Measurements from ENCODE around the gene VAPA. TPM values are rescaled to one million over a fixed set of nuclear protein-coding genes. Genes with fewer than 3 reads are reported as not detected.

VAPA gene
- polyA plus RNA-seq, 3 donors = 106 to 393 (median 334) TPM

- Histone ChIP-seq H3K27me3 (ENCODE audit: control insufficient read depth in 2 of 2, insufficient read depth in 2 of 2, low read length in 2 of 2) (no peaks in the 10 kb centered on the region), H3K9ac (ENCODE audit: insufficient read depth, low read length, poor library complexity, severe bottlenecking) (no peak overlapping the region), H3K27ac (ENCODE audit: low read depth in 1 of 2, low read length in 2 of 2) (no peak overlapping the region), H3K4me2 (replicated peaks; ENCODE audit: extremely low read depth, low read length, poor library complexity, severe bottlenecking) (no peak overlapping the region), H3K4me1 (ENCODE audit: control insufficient read depth in 1 of 2, insufficient read depth in 2 of 2, low read length in 2 of 2) (peaks cover 0 to 3% of the 10 kb centered on the region in 2 donors), H3K9me3 (replicated peaks in 1 of 2; ENCODE audit: control insufficient read depth in 1 of 2, insufficient read depth in 1 of 2, low read length in 2 of 2) (no peaks in the 10 kb centered on the region), H4K20me1 (ENCODE audit: insufficient read depth, low read length) (no peaks in the 10 kb centered on the region), H3K4me3 (replicated peaks in 1 of 3; ENCODE audit: low read depth in 2 of 3, low read length in 3 of 3) (no peak overlapping the region), H3K79me2 (ENCODE audit: insufficient read depth, low read length) (no peaks in the 10 kb centered on the region), H3K36me3 (replicated peaks in 1 of 2; ENCODE audit: control insufficient read depth in 1 of 2, insufficient read depth in 2 of 2, low read length in 2 of 2) (no peaks in the 10 kb centered on the region), H2AFZ (ENCODE audit: insufficient read depth, low read depth, low read length, poor library complexity, severe bottlenecking) (no peak overlapping the region)
- TF ChIP-seq CTCF (IDR thresholded peaks at IDR 0.05) = no peak
- H3K9me3 Mint-ChIP-seq = no peaks in the 10 kb centered on the region
- no peak for DNase-seq
- H3K36me3 Mint-ChIP-seq = no peaks in the 10 kb centered on the region
- intact Hi-C loops (cut with micrococcal nuclease) = loop anchor here in 1 of 2 donors (10.0 kb wide), 1 partner anchor 48 kb away; no protein-coding TSS in a partner anchor
- H3K4me1 Mint-ChIP-seq = peaks cover 8% of the 10 kb centered on the region
- H3K27me3 Mint-ChIP-seq (ENCODE audit: low read depth in 3 of 3) = peaks cover 0 to 3% (median 2%) of the 10 kb centered on the region in 3 donors
- H3K27ac Mint-ChIP-seq = no peak overlapping the region
- no peak overlapping the region for H3K4me3 Mint-ChIP-seq
- 97% methylated on average over 10 of the region's 10 CpGs for WGBS (ENCODE audit: insufficient coverage)
These were observed 11.0 kb upstream of the VAPA start for GRCh38 chr18:9902832-9903231.

- Mint-ChIP-seq H3K4me3 (no peak overlapping the region), H3K27ac (no peak overlapping the region), H3K4me1 (peaks cover 17% of the 10 kb centered on the region), H3K36me3 (no peaks in the 10 kb centered on the region), H3K27me3 (ENCODE audit: low read depth in 3 of 3) (peaks cover 0 to 3% (median 2%) of the 10 kb centered on the region in 3 donors), H3K9me3 (no peaks in the 10 kb centered on the region)
- no peak overlapping the region for H3K9ac ChIP-seq (ENCODE audit: insufficient read depth, low read length, poor library complexity, severe bottlenecking)
- H3K27ac ChIP-seq (ENCODE audit: low read depth in 1 of 2, low read length in 2 of 2) = no peak overlapping the region
- DNase-seq = no peak
- no CpG with 5 or more reads among the region's 5 CpGs for WGBS (ENCODE audit: insufficient coverage)
- no peaks in the 10 kb centered on the region for H4K20me1 ChIP-seq (ENCODE audit: insufficient read depth, low read length)
- H2AFZ ChIP-seq (ENCODE audit: insufficient read depth, low read depth, low read length, poor library complexity, severe bottlenecking) = no peak overlapping the region
- no peaks in the 10 kb centered on the region for H3K9me3 ChIP-seq (replicated peaks in 1 of 2; ENCODE audit: control insufficient read depth in 1 of 2, insufficient read depth in 1 of 2, low read length in 2 of 2)
- intact Hi-C loops (cut with micrococcal nuclease) = loop anchor here (5.0 to 10.0 kb wide), 2 partner anchors 33 to 51 kb away; no protein-coding TSS in a partner anchor
- no peaks in the 10 kb centered on the region for H3K36me3 ChIP-seq (replicated peaks in 1 of 2; ENCODE audit: control insufficient read depth in 1 of 2, insufficient read depth in 2 of 2, low read length in 2 of 2)
- no peak for TF ChIP-seq CTCF (IDR thresholded peaks at IDR 0.05)
- no peak overlapping the region for H3K4me3 ChIP-seq (replicated peaks in 1 of 3; ENCODE audit: low read depth in 2 of 3, low read length in 3 of 3)
- H3K4me1 ChIP-seq (ENCODE audit: control insufficient read depth in 1 of 2, insufficient read depth in 2 of 2, low read length in 2 of 2) = peaks cover 7 to 8% of the 10 kb centered on the region in 2 donors
- no peaks in the 10 kb centered on the region for H3K79me2 ChIP-seq (ENCODE audit: insufficient read depth, low read length)
- no peak overlapping the region for H3K4me2 ChIP-seq (replicated peaks; ENCODE audit: extremely low read depth, low read length, poor library complexity, severe bottlenecking)
- H3K27me3 ChIP-seq (ENCODE audit: control insufficient read depth in 2 of 2, insufficient read depth in 2 of 2, low read length in 2 of 2) = no peaks in the 10 kb centered on the region
These were observed 8.4 kb upstream of the VAPA start for GRCh38 chr18:9905401-9905922.

Data from CD14-positive monocyte (primary cell).